Measurements from ENCODE around the gene USE1.

GRCh38 chr19:17232258-17232657 is 17.1 kb downstream of the USE1 start:
- TF ChIP-seq CTCF (IDR thresholded peaks at IDR 0.05; ENCODE audit: insufficient read depth, low read length) (no peak), POLR2AphosphoS5 (IDR thresholded peaks at IDR 0.05; ENCODE audit: low read depth) (no peak), GABPA (IDR thresholded peaks at IDR 0.05; ENCODE audit: low read depth) (no peak), REST (IDR thresholded peaks at IDR 0.05; ENCODE audit: insufficient replicate concordance, low read depth) (no peak), SPI1 (IDR thresholded peaks at IDR 0.05; ENCODE audit: borderline replicate concordance, low read depth) (no peak)
